ENCODE data around the gene LIN52. TPM values are rescaled to one million over a fixed set of nuclear protein-coding genes. Genes with fewer than 3 reads are reported as not detected.

LIN52 gene
- total RNA-seq, 1 experiment from 2014 or later: 11.3 TPM

GRCh38 chr14:74048281-74048680 lies 36.5 kb upstream of the LIN52 start:
- no peaks in the 10 kb centered on the region for H3K4me1 Mint-ChIP-seq (ENCODE audit: low read depth, unreplicated experiment)
- H3K4me3 Mint-ChIP-seq (ENCODE audit: unreplicated experiment): no peak overlapping the region
- no peaks in the 10 kb centered on the region for H3K36me3 ChIP-seq (ENCODE audit: control insufficient read depth, insufficient read depth, low read length)
- CTCF ChIA-PET: interaction anchor here (0.6 kb wide), 1 partner anchor 37 kb away, joined by 3 read pairs; no protein-coding TSS in a partner anchor
- POLR2A ChIA-PET: no interaction called here
- no peaks in the 10 kb centered on the region for H3K9me3 ChIP-seq
- H3K4me1 ChIP-seq: no peaks in the 10 kb centered on the region
- H3K27me3 Mint-ChIP-seq (ENCODE audit: insufficient read depth, unreplicated experiment): no peaks in the 10 kb centered on the region
- no peaks in the 10 kb centered on the region for H3K36me3 Mint-ChIP-seq (ENCODE audit: insufficient read depth, unreplicated experiment)
- DNase-seq: peak in 1 of 2 experiments; percentile 35
- TF ChIP-seq CTCF (IDR thresholded peaks at IDR 0.05; ENCODE audit: insufficient read depth in 1 of 2, low read depth in 1 of 2, low read length in 1 of 2, severe bottlenecking in 1 of 2, unreplicated experiment in 1 of 2): peak; percentile 11 to 29
- no TSS peak for BruUV-seq (replicated peaks)
- H3K4me3 ChIP-seq (ENCODE audit: low read depth, low read length): no peak overlapping the region
- intact Hi-C loops (cut with micrococcal nuclease; ENCODE audit: unreplicated experiment): no loop called here
- H3K27ac Mint-ChIP-seq (ENCODE audit: unreplicated experiment): no peak overlapping the region
- H3K9me3 Mint-ChIP-seq (ENCODE audit: unreplicated experiment): no peaks in the 10 kb centered on the region
- H3K27me3 ChIP-seq (replicated peaks; ENCODE audit: control insufficient read depth, insufficient read depth, low read length): no peaks in the 10 kb centered on the region

- Histone ChIP-seq H3K27me3 (replicated peaks; ENCODE audit: control insufficient read depth, insufficient read depth, low read length) (no peaks in the 10 kb centered on the region), H3K4me3 (ENCODE audit: low read depth, low read length) (no peak overlapping the region), H3K36me3 (ENCODE audit: control insufficient read depth, insufficient read depth, low read length) (no peaks in the 10 kb centered on the region), H3K4me1 (no peaks in the 10 kb centered on the region), H3K9me3 (no peaks in the 10 kb centered on the region)
- Mint-ChIP-seq H3K27me3 (ENCODE audit: insufficient read depth, unreplicated experiment) (no peaks in the 10 kb centered on the region), H3K27ac (ENCODE audit: unreplicated experiment) (no peak overlapping the region), H3K4me1 (ENCODE audit: low read depth, unreplicated experiment) (no peaks in the 10 kb centered on the region), H3K9me3 (ENCODE audit: unreplicated experiment) (no peaks in the 10 kb centered on the region), H3K4me3 (ENCODE audit: unreplicated experiment) (no peak overlapping the region), H3K36me3 (ENCODE audit: insufficient read depth, unreplicated experiment) (no peaks in the 10 kb centered on the region)
- TF ChIP-seq CTCF (IDR thresholded peaks at IDR 0.05; ENCODE audit: insufficient read depth in 1 of 2, low read depth in 1 of 2, low read length in 1 of 2, severe bottlenecking in 1 of 2, unreplicated experiment in 1 of 2): no peak
- DNase-seq: no peak
- BruUV-seq (replicated peaks): no TSS peak
- intact Hi-C loops (cut with micrococcal nuclease; ENCODE audit: unreplicated experiment): no loop called here
- POLR2A ChIA-PET: no interaction called here
- CTCF ChIA-PET: interaction anchor here (0.6 kb wide), 1 partner anchor 12 kb away, joined by 3 read pairs; no protein-coding TSS in a partner anchor
These were observed 34.8 kb upstream of the LIN52 start for GRCh38 chr14:74049876-74050495.

GRCh38 chr14:74062809-74063150 lies 22.0 kb upstream of the LIN52 start:
- no peaks in the 10 kb centered on the region for H3K9me3 Mint-ChIP-seq (ENCODE audit: unreplicated experiment)
- POLR2A ChIA-PET: no interaction called here
- CTCF ChIA-PET: no interaction called here
- intact Hi-C loops (cut with micrococcal nuclease; ENCODE audit: unreplicated experiment): no loop called here
- DNase-seq: no peak
- H3K27me3 ChIP-seq (replicated peaks; ENCODE audit: control insufficient read depth, insufficient read depth, low read length): no peaks in the 10 kb centered on the region
- H3K36me3 Mint-ChIP-seq (ENCODE audit: insufficient read depth, unreplicated experiment): peaks cover 6% of the 10 kb centered on the region
- peaks cover 7% of the 10 kb centered on the region for H3K4me1 Mint-ChIP-seq (ENCODE audit: low read depth, unreplicated experiment)
- H3K4me3 Mint-ChIP-seq (ENCODE audit: unreplicated experiment): no peak overlapping the region
- no peaks in the 10 kb centered on the region for H3K9me3 ChIP-seq
- no peak overlapping the region for H3K27ac Mint-ChIP-seq (ENCODE audit: unreplicated experiment)
- no TSS peak for BruUV-seq (replicated peaks)
- no peaks in the 10 kb centered on the region for H3K4me1 ChIP-seq
- no peaks in the 10 kb centered on the region for H3K36me3 ChIP-seq (ENCODE audit: control insufficient read depth, insufficient read depth, low read length)
- no peak overlapping the region for H3K4me3 ChIP-seq (ENCODE audit: low read depth, low read length)
- H3K27me3 Mint-ChIP-seq (ENCODE audit: insufficient read depth, unreplicated experiment): no peaks in the 10 kb centered on the region
- no peak for TF ChIP-seq CTCF (IDR thresholded peaks at IDR 0.05; ENCODE audit: insufficient read depth in 1 of 2, low read depth in 1 of 2, low read length in 1 of 2, severe bottlenecking in 1 of 2, unreplicated experiment in 1 of 2)
